COLO668 (cell line): ENCODE data around the gene L3MBTL3.

ENCODE experiments used
- DNase-seq: peaks from one replicate; lab custom pipeline; 2025; ENCODE audit not compliant: unreplicated experiment; lab: John Stamatoyannopoulos, UW

L3MBTL3 gene

DNA sequence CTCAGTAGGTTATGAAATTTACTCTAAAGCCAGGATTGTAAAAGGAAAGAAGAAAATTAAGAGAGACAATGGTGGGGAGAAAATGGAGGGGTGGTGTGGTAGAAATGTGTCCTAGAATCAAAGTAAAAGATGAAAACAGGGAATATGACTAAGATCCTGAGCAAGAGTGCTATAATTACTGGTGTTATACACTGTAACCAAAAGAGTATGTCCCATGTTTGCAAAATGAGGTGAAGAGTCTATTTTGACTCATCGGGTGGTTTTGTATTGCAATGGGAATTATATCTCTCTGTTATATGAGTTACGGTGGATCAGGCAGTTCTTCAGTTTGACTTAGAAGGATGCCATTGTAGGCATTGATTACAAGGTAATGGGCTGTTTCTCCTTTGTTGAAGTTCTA lies 8.5 kb downstream of the L3MBTL3 start:
- no peak for DNase-seq

DNA sequence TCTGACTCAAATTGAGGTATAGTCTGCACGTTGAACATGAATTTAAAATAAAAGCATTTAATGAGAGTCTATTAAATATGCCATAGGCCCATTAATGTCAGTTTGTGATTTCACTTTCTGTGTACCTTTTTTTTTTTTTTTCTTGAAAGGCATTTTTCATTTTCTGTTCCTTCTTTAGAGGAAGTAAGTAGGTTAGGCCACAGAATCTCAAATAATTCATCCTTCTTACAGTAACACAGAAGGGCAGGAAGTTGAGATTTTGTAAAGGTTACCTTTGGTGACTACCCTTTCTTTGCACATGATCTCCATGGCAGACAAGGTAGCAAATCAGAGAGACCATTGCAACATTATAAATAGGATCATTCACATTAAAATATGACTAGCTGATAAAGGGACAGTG lies 9.6 kb downstream of the L3MBTL3 start:
- DNase-seq, result no peak

DNA sequence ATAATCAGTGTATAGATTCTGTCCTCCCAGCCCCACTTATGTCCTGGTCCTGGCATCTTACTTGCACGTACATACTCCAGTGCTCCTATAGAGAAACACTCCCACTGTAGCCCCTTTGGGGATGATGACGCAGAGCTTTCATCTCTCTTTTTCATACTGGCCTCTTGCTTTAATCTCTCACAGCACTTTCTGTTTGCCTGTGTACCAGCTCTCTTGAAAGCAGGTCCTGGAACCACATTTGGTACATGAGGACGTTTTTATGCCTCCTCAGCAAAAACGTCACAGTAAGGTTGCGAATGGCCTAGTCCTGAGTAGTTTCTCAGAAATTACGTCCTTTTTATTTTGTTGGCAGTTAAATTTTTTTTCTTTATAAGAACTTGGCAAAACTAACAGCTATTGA lies 10.8 kb downstream of the L3MBTL3 start:
- DNase-seq, result no peak

DNA sequence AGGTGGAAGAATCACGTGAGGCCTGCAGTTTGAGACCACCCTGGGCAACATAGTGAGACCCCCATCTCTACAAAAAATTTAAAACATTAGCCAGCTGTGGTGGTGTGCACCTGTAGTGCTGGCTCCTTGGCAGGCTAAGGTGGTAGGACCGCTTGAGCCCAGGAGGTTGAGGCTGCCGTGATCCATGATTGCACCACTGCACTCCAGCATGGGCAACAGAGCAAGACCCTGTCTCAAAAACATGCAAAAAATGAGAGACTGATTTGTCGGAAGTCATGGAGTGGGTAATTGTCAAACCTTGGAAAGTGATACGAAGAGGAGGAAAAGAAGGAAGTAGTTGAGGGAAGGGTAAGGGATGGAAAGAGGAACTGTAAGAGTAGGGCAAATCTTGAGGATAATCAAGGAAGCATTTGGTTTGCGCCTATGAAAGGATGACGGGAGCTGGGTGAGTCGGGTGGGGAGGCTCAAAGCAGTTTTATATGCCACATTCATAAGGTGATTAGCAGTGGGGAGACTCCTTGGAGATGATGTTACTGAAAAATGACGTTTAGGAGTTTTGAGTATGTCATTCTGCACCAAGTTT lies 14.5 kb downstream of the L3MBTL3 start:
- no peak for DNase-seq

DNA sequence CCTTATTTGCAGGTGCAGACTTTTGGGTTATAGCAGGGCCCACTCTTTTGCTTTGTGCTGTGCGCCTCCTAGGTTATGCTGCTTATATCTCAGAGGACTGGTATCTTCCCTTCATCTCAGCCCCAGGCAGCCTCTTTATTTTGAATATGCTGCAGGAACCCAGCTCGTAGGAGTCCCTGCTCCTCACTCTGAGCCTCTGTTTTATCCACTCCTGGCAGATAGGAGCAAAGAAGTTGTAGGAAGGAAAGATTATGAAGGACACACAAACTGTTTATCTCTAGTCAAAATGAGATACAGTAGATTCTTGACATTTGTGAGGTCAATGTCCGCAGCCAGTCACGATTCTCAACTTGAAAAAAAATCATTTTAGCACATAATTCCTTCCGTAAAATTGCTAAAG lies 15.6 kb downstream of the L3MBTL3 start:
- no peak for DNase-seq

DNA sequence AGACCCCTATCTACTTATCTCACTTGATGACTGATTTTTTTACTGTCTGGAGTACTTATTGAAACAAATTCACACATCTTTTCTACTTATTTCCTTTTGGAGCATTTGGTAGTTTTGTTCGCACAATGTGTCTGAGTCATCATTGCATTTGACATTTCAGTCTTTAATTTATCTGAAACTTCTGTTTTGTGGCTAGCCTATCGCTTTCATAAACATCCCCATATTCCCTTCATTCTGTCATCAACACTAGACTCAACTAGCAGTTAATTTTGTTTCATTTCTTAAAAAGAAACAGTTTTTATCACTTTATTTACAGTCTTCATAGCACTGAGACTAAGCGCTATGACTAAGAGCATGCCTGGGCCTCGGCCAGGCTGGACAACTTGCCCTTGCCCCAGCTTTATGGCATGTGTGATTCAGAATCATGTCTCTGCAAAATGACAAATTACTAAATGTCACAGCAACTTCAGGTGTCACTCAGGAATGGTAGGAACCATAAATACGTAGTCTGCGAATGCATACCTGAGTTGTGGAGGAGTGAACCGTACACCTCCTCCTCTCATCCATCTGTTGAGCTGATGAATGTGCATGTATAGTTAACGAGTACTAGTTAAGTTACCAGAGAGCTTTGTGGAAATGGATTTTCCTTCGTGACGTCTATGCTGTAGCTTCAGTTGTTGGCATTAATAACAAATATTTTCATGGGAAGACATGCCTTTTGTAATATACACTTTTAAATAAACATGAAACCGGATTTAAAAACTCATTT lies 16.2 kb downstream of the L3MBTL3 start:
- no peak for DNase-seq

DNA sequence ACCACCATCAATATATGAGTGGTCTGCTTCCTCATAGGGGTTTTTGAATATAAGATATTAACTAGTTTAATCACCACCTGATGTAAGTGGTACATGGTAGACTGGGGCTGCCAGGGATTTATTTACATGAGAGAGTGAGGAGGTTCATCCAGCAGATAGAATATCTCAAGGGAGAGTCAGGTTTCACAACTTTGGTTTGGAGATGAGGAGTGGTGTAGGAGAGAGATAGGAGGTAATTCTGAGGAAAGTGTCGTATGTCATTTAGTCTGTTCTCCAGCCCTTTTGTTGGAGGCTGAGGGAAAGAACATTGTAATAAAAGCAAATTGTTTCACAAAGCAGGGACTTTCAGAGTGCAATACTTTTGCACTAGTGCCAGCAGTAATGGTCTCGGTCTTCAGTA lies 16.8 kb downstream of the L3MBTL3 start:
- DNase-seq, result no peak

DNA sequence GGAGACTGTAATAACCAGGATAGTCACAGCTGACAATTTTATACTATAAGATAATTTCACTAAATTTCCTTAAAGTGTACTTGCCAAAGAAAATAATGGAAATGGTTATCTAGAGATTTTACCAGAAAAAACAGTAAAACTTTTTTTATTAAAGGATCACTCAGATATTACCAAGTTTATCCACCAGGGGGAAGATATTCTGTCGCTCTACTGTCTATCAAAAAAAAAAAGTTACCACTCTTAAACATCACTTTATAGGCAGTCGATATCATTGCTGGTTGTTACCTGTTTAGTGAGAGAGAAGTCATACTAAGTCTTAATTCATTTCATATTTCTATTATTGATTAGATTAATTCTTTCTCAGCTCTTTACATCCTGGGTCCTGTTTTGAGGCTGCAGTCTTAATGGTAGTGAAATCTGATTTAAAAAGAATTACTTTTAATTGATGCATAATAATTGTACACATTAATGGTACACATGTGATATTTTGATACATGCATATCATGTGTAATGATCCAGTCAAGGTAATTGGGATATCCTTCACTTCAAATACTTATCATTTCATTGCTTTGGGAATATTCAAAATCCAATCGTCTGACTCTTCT lies 18.9 kb downstream of the L3MBTL3 start:
- no peak for DNase-seq

DNA sequence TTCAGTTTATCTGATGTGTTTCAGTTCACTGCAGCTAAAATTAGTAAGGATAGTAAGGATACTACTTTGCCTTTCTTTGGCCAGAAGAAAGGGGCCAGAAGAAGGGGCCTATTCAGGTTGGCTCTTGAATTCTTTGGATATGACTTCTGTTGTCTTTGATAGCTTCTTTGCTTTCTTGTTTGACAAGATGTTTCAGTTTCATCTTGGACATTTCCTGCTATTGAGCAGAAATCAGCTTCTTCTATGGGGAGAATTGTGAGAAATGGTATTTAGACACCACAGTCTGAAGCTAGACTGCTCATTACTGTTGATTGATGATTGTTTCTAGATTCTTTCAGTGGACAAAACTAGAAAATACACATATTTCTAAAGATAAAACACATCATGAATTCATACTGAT lies 23.2 kb downstream of the L3MBTL3 start:
- no peak for DNase-seq

DNA sequence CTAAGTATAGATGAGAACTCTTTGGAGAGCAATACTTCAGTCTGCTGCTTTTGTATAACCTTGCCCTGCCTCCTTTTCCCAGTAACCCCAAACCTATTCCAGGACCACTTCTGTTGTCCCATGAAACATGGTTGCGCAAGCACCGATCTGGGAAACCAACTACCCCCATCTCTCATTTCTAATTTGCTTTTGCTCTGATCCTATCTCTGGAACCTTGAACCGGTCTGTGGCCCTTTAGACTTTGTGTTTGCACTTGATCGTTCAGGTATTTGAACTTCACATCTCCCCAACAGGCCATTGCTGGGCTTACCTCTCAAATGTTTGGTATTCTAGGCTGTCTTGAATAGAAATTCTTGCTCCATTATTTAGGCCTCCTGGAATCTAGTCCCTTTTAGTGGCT lies 25.0 kb downstream of the L3MBTL3 start:
- no peak for DNase-seq

DNA sequence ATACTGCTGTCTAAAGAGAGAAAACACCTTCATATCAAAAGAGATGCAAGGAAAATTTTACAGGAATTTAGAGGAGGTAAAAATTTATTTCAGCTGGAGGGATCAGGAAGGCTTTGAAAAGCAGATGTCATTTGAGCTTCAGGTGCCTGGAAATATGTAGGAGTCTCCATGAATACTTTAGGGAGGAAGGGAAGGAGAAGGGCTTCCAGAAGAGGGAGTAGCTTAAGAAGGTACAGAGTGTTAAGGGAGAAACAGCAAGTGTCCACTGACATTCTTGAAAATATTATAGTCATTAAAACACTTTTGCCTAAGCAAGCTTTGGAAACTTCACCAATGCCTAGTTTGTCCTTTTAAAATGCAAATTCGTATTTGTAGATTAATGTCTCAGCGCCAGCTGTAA lies 27.2 kb downstream of the L3MBTL3 start:
- no peak for DNase-seq

DNA sequence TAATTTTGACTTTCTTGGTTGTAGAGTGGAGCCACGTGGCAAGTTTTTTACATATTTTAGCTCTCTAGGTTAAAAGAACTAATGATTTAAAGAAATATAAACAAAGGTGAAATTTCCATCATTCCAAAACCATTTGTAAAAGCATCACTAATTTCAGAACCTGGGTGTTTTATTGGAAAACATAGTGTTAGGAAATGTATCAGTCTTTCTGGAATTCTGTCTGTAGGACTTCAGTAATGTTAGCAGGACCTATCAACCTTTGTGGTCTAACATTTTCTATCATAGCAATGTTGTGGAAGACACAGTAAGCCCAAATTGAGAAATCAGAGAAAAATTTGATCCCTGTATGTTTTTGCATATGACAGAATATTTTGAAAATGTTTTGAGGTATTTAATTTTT lies 28.3 kb downstream of the L3MBTL3 start:
- DNase-seq, result no peak

DNA sequence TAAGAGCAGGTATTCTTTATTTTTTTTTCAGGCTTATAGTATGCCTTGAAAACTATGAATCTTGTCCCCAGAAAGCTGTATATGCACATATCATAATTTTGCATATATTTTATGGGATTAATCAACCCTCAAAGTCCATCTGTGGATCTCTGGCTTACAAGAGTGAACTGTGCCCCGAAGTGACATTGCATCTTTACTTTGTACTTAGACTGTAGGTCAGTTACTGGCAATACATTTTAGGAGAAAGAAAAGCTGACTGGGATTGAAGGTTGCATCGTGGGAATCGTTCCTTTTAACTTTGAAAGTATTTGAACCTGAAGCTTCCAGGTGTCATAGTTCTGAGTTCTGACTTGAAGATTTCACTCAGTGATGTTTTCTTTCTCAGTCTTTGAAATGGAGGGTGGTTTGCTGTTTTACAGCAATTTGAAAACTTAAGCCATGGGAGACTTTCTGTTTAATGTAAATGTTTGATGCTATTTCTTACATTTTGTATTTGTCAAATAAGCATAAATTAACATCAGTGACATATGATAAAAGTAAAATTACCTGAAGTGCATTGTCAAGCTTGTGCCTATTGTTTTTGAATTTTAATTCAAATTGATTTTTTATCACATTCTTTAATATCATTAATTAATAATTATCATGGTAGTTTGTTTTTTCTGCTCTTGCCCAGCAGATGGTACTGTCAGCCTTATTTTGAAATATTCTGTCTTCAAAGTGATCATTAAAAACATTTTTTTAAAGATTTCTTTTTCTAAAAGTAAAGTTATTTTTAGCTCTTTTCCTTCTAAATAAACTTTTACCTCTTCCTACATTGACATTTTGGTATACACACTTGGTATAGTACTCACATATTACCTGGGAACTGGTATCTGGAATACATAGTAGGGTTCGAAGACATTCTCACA lies 29.0 kb downstream of the L3MBTL3 start:
- no peak for DNase-seq

DNA sequence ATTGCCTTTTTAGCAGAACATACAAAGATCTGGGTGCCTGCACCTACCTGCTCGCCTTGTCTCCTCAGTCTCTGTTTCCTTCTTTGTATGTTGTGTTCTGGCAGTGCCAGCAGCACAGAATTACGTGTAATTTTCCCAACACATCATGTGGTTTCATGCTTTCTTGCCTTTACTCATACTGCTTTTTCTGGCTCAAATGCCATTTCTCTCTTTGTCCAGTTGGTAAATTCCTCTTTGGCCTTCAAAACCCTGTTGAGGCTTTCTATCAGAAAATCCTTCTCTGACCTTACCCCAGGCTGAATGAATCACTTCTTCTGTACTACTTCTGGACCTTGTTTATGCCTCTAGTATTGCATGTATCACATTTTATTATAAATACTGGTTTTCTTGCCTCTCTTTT lies 31.8 kb downstream of the L3MBTL3 start:
- DNase-seq, result no peak

DNA sequence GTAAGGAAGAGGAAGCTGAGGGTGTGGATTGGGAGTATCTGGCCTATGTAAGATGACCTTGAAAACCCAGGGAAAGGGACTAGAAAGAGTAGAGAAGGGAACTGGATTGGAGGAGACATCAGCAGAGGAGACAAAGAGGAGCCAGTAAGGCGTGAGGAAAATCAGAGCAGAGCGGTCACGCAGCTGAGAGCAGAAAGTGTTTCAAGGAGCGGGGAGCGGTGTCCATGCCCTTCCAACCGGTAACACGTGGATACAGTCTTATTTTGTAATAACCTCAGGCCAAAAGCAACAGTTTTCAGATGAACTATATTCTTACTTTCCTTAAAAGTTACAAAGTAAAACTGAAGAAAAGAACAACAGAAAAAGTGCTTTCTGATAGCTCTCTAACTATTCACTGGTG lies 36.3 kb downstream of the L3MBTL3 start:
- no peak for DNase-seq

DNA sequence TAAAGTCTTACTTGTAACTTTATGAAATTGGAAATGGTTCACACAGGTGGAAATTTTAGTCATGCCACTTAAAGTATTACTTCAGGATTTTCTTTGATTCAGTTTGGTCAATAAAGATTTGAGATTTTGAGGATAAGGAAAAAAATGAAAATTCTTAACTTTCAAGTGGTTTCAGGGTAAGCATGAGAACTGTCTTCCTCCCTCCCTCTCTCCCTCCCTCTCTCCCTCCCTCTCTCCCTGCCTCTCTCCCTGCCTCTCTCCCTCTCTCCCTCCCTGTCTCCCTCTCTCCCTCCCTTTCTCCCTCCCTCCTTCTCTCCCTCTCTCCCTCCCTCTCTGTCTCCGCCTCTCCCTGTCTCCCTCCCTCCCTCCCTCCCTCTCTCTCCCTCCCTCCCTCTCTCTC lies 36.9 kb downstream of the L3MBTL3 start:
- DNase-seq, result no peak

DNA sequence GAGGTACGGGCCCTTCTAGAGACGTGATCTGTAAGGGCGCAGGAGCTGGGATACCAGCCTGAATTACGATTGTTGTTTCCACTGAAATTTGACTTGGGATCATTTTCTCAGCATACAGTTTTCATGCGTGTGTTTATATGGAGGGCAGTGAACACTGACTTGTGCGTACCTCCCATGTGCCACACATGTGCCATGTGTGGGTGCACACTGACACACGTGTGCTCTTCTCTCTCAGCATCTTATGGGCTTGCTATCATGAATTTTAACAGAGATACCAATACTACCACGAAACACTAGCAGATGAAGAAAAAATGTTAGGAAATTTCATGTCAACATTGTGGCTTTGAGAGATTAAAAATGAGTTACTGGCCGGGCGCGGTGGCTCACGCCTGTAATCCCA lies 39.1 kb downstream of the L3MBTL3 start:
- no peak for DNase-seq

DNA sequence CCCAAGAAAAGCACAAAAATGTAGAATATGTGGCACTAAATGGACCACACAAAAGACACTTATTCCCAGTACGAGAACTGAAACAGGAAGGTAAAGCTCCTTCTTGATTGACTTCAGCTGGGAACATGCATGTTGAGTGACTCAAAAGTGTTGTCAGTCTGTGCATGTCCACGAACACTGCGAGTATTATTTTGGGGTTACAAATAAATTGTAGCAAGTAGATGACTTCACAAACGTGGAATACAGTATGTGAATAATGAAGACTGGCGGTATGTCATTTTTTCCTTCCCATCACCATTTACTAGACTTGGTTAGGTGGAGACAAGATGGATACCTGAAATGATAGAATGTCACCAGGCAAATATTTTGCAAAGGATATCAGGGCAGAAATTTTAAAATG lies 45.4 kb downstream of the L3MBTL3 start:
- DNase-seq, result no peak

DNA sequence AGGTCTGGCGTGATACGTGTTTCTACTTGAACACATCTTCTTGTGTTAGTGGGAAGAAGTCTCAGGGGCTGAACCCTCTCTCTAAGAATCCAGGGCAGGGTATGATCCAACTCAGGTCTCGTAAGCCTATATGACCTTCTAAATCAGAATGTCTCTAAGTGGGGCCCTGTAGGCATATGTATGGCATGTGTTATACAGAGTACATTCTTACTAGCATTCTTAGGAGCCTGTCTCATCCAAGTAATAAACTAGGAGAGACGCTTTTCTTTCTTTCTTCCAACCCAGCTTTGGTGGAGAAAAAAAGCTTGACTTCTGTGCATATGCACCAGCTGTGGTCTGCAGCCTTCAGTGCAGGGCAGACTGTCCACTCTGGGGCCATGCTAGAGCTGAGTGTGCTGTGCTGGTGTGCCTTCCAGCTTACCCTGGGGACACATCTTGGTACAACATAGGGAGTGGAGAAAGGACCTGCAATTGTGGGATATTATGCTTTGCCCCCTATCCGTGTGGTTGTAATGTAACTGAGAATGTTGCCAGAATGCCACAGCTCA lies 47.3 kb downstream of the L3MBTL3 start:
- no peak for DNase-seq

DNA sequence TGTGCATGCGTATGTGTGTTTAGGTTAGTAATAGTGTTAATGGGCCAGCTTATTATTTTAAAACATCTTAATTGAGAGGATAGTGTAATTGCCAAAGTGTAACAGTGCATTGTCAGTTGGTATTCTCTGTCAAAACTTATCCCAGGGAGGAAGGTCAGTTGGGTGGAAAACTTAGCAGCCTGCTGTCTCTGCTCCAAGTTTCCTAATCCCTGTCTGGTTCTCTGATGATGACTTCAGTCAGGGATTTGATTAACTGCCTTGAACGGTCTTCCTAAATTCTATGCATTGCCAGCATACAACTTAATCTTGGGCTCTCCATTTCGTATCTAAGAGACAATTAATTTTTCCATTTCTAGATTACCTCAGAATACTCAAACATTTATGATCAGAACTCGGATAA lies 51.1 kb downstream of the L3MBTL3 start:
- DNase-seq, result no peak

DNA sequence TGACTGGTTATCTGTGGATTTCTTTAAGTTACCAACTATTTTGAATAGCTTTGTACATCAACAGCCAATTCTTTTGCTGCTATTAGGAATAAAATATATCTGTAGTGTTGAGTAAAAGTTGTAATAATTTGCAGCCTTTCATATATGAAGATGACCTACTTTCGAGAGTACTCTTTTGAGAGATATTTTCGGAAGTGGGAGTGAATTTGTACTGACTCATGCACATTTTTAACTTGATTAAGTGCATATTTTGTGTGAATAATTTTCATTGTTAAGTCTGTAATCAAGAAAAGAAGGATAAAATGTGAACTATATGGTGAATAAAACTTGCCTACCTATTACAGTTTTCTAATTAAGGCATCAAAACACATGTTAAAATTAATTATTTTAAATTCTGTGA lies 51.9 kb downstream of the L3MBTL3 start:
- no peak for DNase-seq
